HG03565 (cell line): Measurements from ENCODE around the gene STXBP6.
"Not testable (repeated sequence)": the region's sequence is repeated elsewhere in the genome, so short reads cannot be mapped to it uniquely, and the experiment has no call there.

ENCODE experiments used
- ATAC-seq: cut with Tn5 transposase; IDR thresholded peaks from one replicate; pipeline ENCODE4 v1.9.1; 2021; ENCODE audit warnings: mild to moderate bottlenecking, moderate library complexity; ENCODE audit not compliant: unreplicated experiment

The STXBP6 gene

GRCh38 chr14:24774187-24774915, 275.6 kb downstream of the STXBP6 start:
- ATAC-seq = no peak

- not testable (repeated sequence) for ATAC-seq
Observed at GRCh38 chr14:24773564-24773963, 276.4 kb downstream of the STXBP6 start.

GRCh38 chr14:24766434-24766833, 283.5 kb downstream of the STXBP6 start:
- ATAC-seq = no peak

GRCh38 chr14:24761141-24761540, 288.8 kb downstream of the STXBP6 start:
- ATAC-seq = no peak
